Right lobe of liver (tissue), 4 donors: ENCODE measurements around the gene ROCK2.

ENCODE experiments used
- POLR2A ChIP-seq: fragments of 450-650 bp; IDR thresholded peaks from one replicate; pipeline ENCODE4 v1.6.1; 2017; ENCODE audit warnings: antibody characterized with exemption, mild to moderate bottlenecking
- TF ChIP-seq, protein P1 (sequence below), 4 donors: fragments of 200-600 bp in 3 of 4; fragments of 450-650 bp in 1 of 4; IDR thresholded peaks; one replicate each; pipeline versions ENCODE4 v1.5.1 to v1.8.0; 2016 to 2022; ENCODE audit warnings: antibody characterized with exemption in 4 of 4, mild to moderate bottlenecking in 2 of 4
- donor health status: DM: no; HTN: no; CAD: no.
- donor health status: DM: no; HTN: no; CAD: no.
- donor health status: DM: no; HTN: yes; CAD: no.

DNA sequence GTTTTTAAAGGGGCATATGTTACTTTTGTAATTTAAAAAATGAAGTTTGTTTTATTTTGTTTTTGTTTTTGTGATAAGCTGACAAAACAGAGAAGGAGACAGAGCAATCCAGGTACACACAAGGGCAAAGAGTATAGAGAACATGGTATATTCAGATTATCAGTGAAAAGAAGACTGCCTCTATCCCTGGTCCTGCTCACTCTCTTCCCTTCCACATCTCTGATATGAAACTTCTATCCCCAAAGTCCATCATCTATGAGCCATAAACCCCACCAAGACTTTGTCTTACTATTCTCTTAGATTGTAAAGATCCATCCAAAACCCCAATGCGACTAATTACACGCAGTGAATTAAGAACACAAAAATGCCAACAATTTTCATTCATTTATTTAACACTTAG is 16.6 kb downstream of the ROCK2 start:
- TF ChIP-seq, protein P1, sequence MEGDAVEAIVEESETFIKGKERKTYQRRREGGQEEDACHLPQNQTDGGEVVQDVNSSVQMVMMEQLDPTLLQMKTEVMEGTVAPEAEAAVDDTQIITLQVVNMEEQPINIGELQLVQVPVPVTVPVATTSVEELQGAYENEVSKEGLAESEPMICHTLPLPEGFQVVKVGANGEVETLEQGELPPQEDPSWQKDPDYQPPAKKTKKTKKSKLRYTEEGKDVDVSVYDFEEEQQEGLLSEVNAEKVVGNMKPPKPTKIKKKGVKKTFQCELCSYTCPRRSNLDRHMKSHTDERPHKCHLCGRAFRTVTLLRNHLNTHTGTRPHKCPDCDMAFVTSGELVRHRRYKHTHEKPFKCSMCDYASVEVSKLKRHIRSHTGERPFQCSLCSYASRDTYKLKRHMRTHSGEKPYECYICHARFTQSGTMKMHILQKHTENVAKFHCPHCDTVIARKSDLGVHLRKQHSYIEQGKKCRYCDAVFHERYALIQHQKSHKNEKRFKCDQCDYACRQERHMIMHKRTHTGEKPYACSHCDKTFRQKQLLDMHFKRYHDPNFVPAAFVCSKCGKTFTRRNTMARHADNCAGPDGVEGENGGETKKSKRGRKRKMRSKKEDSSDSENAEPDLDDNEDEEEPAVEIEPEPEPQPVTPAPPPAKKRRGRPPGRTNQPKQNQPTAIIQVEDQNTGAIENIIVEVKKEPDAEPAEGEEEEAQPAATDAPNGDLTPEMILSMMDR (IDR thresholded peaks at IDR 0.05), result no peak
- TF ChIP-seq POLR2A, result no peak
